Esophagus squamous epithelium (tissue), 4 donors: ENCODE data around the gene PELO.

Experiments used
- POLR2A ChIP-seq, 4 donors: fragments of 450-650 bp; IDR thresholded peaks; one replicate each; pipeline ENCODE4 v1.6.1; 2017; ENCODE audit warnings: antibody characterized with exemption in 4 of 4, mild to moderate bottlenecking in 4 of 4, moderate library complexity in 3 of 4
- TF ChIP-seq, protein P1 (sequence below), 6 experiments: fragments of 450-650 bp in 4 of 6; fragments of 200-600 bp in 2 of 6; sonication (generic) in 2 of 6; IDR thresholded peaks; one replicate each; pipeline ENCODE4 v1.5.1; 2016 to 2019; ENCODE audit warnings: antibody characterized with exemption in 6 of 6, mild to moderate bottlenecking in 4 of 6, moderate library complexity in 4 of 6

DNA sequence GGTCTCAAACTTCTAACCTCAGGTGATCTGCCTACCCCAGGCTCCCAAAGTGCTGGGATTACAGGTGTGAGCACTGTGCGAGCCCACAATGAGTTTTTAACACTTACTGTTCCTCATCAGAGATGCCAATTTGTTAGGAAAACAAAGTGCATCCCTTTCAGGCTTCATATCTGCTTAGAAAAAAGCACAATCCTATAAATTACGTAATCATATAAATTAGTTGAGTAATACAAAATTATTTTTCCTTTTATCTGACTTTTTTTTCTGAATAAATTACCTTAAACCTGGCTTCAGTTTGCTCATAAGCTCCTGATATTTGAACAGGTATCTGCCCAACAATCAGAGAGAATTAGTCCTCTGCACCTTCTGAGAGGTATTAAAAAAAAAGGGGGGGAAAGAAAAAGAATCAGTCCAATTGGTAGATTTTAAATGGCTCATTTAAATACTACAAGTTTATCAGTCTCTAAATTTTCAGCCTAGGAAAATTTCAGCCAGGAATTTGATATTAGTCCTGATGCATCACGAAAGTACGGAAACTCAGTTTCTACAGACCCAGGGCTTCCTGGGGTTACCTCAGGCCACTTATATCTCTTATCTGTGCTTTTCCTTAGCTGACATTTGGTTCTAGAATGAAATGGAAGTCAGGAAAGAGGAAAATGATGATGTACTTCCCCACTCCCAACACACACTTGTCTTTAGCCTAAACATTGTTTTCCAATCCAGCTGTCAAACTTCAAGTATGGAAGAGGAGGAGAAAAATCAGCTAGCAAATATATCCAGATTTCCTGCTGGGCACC lies 26.8 kb downstream of the PELO start:
- TF ChIP-seq, protein P1, sequence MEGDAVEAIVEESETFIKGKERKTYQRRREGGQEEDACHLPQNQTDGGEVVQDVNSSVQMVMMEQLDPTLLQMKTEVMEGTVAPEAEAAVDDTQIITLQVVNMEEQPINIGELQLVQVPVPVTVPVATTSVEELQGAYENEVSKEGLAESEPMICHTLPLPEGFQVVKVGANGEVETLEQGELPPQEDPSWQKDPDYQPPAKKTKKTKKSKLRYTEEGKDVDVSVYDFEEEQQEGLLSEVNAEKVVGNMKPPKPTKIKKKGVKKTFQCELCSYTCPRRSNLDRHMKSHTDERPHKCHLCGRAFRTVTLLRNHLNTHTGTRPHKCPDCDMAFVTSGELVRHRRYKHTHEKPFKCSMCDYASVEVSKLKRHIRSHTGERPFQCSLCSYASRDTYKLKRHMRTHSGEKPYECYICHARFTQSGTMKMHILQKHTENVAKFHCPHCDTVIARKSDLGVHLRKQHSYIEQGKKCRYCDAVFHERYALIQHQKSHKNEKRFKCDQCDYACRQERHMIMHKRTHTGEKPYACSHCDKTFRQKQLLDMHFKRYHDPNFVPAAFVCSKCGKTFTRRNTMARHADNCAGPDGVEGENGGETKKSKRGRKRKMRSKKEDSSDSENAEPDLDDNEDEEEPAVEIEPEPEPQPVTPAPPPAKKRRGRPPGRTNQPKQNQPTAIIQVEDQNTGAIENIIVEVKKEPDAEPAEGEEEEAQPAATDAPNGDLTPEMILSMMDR (IDR thresholded peaks at IDR 0.05): no peak
- no peak for TF ChIP-seq POLR2A (IDR thresholded peaks at IDR 0.05)
